HG03196 (cell line): ENCODE data around the gene LRP3.
"Not testable (repeated sequence)": the region's sequence is repeated elsewhere in the genome, so short reads cannot be mapped to it uniquely, and the experiment has no call there.

Experiments
- ATAC-seq: cut with Tn5 transposase; IDR thresholded peaks from one replicate; pipeline ENCODE4 v1.9.1; 2021; ENCODE audit not compliant: unreplicated experiment

Gene LRP3

GRCh38 chr19:33175886-33176669, 18.1 kb upstream of the LRP3 start:
- ATAC-seq, result peak; percentile 5

- peak; percentile 74 for ATAC-seq
These were observed 17.3 kb upstream of the LRP3 start for GRCh38 chr19:33176670-33177416.

- ATAC-seq, result peak; percentile 18
These were observed 16.6 kb upstream of the LRP3 start for GRCh38 chr19:33177417-33177979.

GRCh38 chr19:33186431-33187182, 7.5 kb upstream of the LRP3 start:
- no peak for ATAC-seq

- ATAC-seq, result no peak
These were observed 7.0 kb upstream of the LRP3 start for GRCh38 chr19:33187183-33187540.

GRCh38 chr19:33189453-33189852, 4.7 kb upstream of the LRP3 start:
- no peak for ATAC-seq

- not testable (repeated sequence) for ATAC-seq
These were observed 3.0 kb upstream of the LRP3 start for GRCh38 chr19:33191092-33191491.

- ATAC-seq, result no peak
These were observed 2.6 kb upstream of the LRP3 start for GRCh38 chr19:33191501-33191900.

GRCh38 chr19:33192010-33192409, 2.1 kb upstream of the LRP3 start:
- ATAC-seq, result no peak

GRCh38 chr19:33193269-33193864, 763 bp upstream of the LRP3 start:
- ATAC-seq, result no peak

- ATAC-seq, result no peak
These were observed 379 bp downstream of the LRP3 start for GRCh38 chr19:33194532-33194885.

GRCh38 chr19:33194886-33195644, 935 bp downstream of the LRP3 start:
- ATAC-seq, result no peak

GRCh38 chr19:33195645-33196347, 1.7 kb downstream of the LRP3 start:
- no peak for ATAC-seq

GRCh38 chr19:33196446-33197193, 2.5 kb downstream of the LRP3 start:
- ATAC-seq, result no peak

- ATAC-seq, result no peak
These were observed 3.5 kb downstream of the LRP3 start for GRCh38 chr19:33197591-33198000.

- ATAC-seq, result no peak
These were observed 4.0 kb downstream of the LRP3 start for GRCh38 chr19:33198169-33198568.

GRCh38 chr19:33199441-33200265, 5.5 kb downstream of the LRP3 start:
- no peak for ATAC-seq

- ATAC-seq, result no peak
These were observed 7.3 kb downstream of the LRP3 start for GRCh38 chr19:33201473-33201872.
